DND-41 (cell line): ENCODE results near the gene N4BP2L1.

ENCODE experiments used
- EZH2 ChIP-seq: IDR thresholded peaks from 3 replicates; pipeline ENCODE4 v1.6.1; 2012; ENCODE audit warnings: borderline replicate concordance, low read depth, mild to moderate bottlenecking, moderate library complexity, low read length, inconsistent platforms; ENCODE audit not compliant: severe bottlenecking
- TF ChIP-seq, protein P1 (sequence below): IDR thresholded peaks from 2 replicates; pipeline ENCODE4 v1.5.1; 2012; ENCODE audit warnings: borderline replicate concordance, low read length, moderate library complexity, mild to moderate bottlenecking; ENCODE audit not compliant: poor library complexity, severe bottlenecking; ENCODE audit errors: extremely low read depth

DNA sequence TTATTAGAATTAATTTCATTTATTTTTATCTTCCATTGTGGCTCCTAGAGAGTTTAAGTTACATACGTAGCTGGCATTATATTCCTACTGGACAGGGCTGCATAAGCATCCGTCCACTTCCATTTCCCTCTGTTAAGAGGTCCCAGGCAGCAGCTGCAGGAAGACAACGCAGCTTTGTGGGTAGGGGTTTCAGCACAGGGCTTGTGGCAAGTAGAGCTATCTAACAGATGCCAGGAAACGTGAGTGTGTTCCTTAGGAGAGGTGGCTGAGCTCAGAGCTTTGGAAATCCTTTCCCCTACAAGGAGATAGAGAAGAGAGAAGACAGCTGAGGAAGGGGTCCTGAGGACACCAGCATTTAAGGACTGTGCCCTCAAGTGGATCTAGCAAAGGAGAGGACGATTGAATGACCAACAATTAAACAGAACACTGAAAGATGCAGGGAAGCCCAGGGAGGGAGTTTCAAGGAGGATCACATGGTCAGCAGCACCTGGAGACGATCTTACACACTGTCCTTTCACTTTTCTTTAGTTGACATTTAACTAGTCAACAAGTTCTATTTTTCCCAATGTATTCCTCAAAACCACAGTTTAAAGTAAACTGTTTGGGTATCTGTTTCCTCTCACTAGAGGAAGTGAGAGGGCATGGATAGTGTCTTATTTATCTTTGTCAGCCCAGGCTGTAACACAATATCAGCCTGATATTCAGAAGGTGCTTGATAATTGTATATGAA is 2.3 kb upstream of the N4BP2L1 start:
- TF ChIP-seq, protein P1, sequence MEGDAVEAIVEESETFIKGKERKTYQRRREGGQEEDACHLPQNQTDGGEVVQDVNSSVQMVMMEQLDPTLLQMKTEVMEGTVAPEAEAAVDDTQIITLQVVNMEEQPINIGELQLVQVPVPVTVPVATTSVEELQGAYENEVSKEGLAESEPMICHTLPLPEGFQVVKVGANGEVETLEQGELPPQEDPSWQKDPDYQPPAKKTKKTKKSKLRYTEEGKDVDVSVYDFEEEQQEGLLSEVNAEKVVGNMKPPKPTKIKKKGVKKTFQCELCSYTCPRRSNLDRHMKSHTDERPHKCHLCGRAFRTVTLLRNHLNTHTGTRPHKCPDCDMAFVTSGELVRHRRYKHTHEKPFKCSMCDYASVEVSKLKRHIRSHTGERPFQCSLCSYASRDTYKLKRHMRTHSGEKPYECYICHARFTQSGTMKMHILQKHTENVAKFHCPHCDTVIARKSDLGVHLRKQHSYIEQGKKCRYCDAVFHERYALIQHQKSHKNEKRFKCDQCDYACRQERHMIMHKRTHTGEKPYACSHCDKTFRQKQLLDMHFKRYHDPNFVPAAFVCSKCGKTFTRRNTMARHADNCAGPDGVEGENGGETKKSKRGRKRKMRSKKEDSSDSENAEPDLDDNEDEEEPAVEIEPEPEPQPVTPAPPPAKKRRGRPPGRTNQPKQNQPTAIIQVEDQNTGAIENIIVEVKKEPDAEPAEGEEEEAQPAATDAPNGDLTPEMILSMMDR: no peak
- TF ChIP-seq EZH2: no peak
